Stimulated activated CD8-positive, alpha-beta memory T cell treated with anti-CD3 and anti-CD28 coated beads, Interleukin-15, amount 100 ng/mL, for 48 hours (primary cell): ENCODE measurements around the gene BABAM2.
"Not testable (repeated sequence)": the region's sequence is repeated elsewhere in the genome, so short reads cannot be mapped to it uniquely, and the experiment has no call there.

ENCODE experiments used
- DNase-seq, 2 donors: peaks; one replicate each; pipeline ENCODE4 v3.0.0-alpha.2; 2020; ENCODE audit warnings: low read depth in 2 of 2

The BABAM2 gene

GRCh38 chr2:28240937-28241336 is 350.4 kb downstream of the BABAM2 start:
- no peak for DNase-seq

- DNase-seq = no peak
These were observed 356.8 kb downstream of the BABAM2 start for GRCh38 chr2:28247290-28247689.

GRCh38 chr2:28247734-28248133 is 357.2 kb downstream of the BABAM2 start:
- DNase-seq = no peak

- no peak for DNase-seq
These were observed 358.0 kb downstream of the BABAM2 start for GRCh38 chr2:28248511-28248910.

GRCh38 chr2:28250006-28250405 is 359.5 kb downstream of the BABAM2 start:
- no peak for DNase-seq

DNA sequence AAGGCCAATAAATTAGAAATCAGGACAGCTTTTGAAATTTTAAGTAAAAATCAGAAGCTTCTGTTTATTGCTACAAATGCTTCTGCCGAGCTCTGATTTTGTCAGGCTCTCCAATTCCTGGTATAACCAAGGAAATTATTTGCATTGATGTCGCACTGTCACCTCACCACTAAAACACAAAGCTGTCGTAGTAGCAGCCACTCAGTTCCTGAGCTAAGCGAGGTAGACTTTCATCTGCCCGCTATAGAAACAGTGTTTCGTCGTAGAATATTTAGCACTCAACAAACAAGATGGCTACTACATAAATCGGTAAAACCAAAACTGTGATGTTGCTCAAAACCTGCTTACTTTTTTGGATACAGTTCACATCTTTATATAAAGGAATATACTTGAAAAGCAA is 360.8 kb downstream of the BABAM2 start:
- DNase-seq = no peak

DNA sequence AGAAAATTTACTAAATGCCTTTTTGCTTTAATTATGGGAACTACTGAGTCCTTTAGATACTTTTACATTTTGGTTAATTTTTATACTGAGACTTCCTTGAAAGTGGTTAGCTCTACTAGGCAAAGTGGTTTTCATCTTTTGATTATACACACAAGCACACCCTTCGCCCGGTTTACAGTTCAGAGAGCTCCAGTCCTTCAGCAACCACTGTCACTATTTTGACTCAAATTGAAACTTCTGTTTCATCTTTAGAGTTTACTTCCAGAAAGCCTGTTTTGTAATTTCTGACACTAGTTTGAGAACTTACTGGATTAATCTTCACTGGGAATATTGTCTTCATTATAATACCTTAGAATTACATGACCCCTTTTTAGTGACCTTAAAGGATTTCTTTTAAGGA is 361.8 kb downstream of the BABAM2 start:
- peak in 1 of 2 donors; percentile 13 for DNase-seq

DNA sequence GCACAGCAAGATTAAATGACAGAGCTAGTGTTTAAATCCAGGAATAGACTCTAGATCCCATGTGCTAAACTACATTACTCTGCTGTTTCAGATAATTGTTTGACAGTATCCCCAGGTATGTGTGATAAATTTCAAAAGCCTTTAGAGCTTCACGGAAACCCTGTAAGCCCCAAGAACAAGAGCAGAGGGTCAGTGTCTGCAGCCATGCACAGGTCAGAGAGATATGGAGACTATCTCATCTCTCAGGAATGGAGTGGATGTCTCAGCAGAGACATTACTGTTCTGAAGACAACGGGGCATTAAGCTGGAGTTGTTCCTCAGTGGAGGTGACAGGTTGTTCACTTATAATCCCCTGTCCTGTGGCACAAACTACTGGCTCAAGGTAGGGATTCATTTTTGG is 363.0 kb downstream of the BABAM2 start:
- DNase-seq = no peak

GRCh38 chr2:28255231-28255630 is 364.7 kb downstream of the BABAM2 start:
- DNase-seq = not testable (repeated sequence)

- DNase-seq = no peak
These were observed 366.7 kb downstream of the BABAM2 start for GRCh38 chr2:28257182-28257581.

GRCh38 chr2:28259226-28259625 is 368.7 kb downstream of the BABAM2 start:
- DNase-seq = not testable (repeated sequence)

GRCh38 chr2:28263690-28264089 is 373.2 kb downstream of the BABAM2 start:
- DNase-seq = no peak

DNA sequence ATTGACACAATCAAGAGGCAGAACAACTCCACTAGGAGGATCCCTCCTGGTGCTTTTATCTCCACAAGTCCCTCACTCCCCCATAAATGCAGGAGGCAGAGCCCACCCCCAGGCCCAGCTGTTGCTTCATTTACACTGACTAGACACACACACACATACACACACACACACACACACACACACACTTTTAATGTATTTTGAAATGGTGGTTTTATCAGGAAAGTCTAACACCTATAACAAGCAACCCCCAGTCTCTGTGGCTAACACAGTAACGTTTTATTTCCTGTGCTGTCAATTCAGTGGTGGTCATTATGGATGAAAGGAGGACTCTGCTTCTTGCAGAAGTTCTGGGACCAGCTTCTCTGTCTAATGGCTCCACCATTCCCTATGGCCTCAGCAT is 376.8 kb downstream of the BABAM2 start:
- no peak for DNase-seq

DNA sequence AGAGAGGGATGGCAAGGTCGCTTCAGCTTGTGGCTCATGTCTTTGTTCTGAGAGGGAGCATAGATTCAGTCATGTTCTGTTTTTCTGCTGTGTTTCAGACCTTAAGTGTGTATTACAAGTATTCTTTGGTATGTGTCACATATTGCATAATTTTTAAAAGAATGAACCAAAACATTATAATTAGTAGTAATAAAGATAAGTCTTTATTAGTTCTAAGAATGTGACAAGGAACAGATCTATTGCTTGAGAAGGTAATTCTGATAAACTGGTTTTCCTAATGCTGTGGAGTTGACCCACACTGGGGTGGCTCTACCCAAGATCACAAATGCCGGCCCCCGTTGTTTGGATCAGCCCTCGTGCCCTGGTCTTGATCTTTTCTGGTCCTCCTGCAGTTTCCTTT is 377.9 kb downstream of the BABAM2 start:
- no peak for DNase-seq

DNA sequence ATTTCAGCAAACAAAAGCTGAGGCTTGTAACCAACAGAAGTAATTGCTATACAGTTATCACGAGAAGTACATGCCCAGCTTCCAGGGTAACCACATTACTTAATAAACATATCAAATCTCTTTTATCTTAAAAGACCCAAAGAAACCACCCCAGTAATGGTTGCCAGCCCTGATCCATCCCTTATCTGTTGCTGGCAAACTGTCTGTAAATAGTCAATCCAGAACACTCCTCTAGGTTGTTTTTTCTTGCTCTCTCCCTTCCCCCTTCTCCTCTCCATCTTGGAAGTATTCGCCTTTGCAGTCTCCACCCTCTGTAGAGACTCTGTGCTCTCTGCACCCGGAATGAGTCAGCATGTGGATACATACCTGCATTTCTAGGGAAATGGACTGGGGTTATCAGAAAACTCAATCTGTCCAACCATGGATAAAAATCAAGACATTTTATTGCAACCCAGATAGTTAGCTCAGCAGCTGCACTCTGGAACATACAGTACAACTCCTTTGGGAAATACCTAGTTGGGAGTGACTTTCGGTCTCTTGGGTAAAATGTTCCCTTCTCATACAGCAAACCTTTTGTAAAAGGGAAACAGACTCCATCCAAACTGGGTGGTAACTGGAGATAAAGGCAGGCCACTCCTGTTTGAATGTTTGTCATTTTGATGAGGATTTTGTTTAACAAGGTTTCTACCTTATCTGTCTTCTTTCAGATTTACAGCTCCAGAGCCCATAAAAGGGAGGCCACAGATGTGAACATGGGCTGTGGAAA is 378.7 kb downstream of the BABAM2 start:
- DNase-seq = no peak

- DNase-seq = no peak
These were observed 380.1 kb downstream of the BABAM2 start for GRCh38 chr2:28270456-28271152.

DNA sequence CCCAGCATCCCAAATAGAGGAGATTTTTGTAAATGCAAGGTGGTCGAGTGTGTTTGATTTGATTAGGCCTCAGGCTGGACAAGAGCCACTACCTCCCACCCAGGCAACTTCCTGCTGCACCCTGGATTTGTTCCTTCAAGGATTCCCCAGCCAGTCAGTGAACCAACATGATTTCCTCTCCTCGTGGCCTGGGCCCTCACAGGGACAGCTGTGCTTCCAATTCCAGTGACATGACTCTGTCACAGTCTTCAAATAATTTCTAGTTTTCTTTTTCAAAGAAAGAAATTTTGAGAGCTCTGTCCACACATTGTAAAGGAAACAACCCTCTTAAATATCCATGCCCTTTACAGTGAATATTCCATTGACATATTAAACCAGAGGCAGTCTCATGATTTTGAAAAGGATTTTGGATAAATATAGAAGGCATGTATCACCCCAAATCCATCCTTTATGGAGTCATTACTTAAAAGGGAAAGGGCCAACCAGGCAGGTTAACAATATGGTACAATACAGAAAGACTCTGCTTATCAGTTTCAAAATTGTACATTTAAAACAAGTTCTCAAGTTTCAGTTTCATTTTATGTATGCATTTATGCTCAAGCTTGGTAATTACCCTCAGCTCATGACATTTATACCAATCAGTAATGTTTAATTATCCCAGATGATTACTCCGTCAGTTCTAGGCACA is 380.8 kb downstream of the BABAM2 start:
- DNase-seq = no peak

DNA sequence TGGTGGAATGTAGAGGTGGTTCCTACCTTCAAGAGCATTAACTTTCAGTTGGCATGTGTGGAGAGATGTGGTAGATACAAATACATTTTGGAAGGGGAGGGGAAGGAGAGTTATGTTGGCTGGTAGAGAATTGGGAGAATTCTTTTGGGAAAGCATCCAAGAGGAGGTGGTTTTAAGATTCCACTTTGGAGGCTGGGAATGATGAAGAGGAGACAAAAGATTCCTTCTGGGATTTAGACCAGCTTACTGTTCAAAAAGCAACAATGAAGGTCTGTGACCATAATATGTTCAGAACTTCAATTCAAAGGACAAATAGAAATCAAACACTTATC is 381.4 kb downstream of the BABAM2 start:
- DNase-seq = no peak

GRCh38 chr2:28273751-28274150 is 383.2 kb downstream of the BABAM2 start:
- DNase-seq = no peak

DNA sequence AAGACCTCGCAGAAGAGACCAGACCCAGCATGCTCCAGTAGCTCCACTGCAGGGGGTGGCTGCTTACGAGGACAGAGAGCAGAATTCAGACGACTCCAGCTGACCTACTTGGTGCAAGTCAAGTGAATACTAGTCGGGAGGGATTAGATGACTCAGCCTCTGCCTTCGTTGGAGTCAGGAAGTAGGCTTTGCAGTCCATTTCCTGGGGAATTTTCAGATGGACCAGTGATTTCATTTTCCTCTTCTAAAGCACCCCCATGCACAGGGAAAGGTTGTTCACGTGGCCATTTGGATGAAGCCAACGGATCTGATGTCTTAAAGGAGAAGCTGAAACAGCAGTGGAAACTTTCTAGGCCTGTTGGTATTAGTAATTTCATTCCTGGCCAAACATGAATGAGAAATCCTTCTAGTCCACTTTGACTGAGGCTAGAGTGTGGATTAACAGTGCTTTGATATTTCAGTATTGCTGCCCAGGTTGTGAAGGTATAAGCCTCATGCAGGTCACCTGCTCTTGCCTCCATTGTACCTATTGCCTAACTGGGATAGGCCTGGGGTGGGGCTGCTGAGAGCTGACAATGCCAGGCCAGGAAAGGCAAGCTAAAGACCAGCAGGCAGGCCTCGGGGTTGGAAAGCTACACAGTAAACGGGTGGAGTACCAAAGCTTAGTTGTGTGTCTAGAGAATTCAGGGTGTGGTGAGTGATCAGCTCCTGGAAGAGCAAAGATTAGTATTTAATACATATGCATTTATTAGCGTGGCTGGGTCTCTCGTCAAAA is 384.6 kb downstream of the BABAM2 start:
- no peak for DNase-seq

- DNase-seq = peak in 1 of 2 donors; percentile 1
These were observed 385.6 kb downstream of the BABAM2 start for GRCh38 chr2:28276076-28276618.

DNA sequence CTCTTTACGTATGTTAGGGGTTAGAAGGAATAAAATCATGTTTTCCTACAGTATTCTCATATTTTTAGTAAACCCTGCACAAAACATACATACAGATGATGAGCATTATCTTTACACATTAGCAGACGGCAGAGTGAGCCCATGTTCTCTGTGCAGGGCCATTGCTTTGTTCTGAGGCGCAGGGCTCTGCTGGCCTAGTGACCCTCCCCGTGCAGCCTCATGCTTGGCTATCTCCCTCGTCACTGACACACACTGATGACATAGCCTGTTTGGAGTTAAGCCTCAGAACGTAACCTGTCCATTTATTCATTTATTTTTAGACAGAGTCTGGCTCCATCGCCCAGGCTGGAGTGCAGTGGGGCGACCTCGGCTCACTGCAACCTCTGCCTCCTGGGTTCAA is 386.3 kb downstream of the BABAM2 start:
- DNase-seq = no peak
